OCI-LY3 (cell line): ENCODE results near the gene PLBD1.

Experiments
- H2AFZ ChIP-seq: fragments of 200-600, 300-600 bp; shearing (Covaris generic); 2 replicates; pipeline ENCODE4 v1.6.0; 2014; ENCODE audit warnings: antibody characterized with exemption, low read depth, low read length
- H3K27ac ChIP-seq: fragments of 200-600, 300-600 bp; sonication (generic); 2 replicates; pipeline ENCODE4 v1.5.1; 2014; ENCODE audit warnings: mild to moderate bottlenecking, low read length, moderate library complexity, mixed read lengths
- H3K27me3 ChIP-seq: fragments of 200-600, 300-600 bp; sonication (generic); 2 replicates; pipeline ENCODE4 v1.6.1; 2014; ENCODE audit warnings: low read depth, low read length, mixed read lengths
- H3K36me3 ChIP-seq: fragments of 200-600, 300-600 bp; sonication (generic); replicated peaks from 2 replicates; pipeline ENCODE3; 2014; ENCODE audit warnings: low read depth, low read length, mixed read lengths
- H3K4me1 ChIP-seq: fragments of 300-600, 200-600 bp; sonication (generic); 2 replicates; pipeline ENCODE4 v1.6.1; 2014; ENCODE audit warnings: low read length, mixed read lengths
- H3K4me2 ChIP-seq: fragments of 200-600, 300-600 bp; sonication (generic); 2 replicates; pipeline ENCODE4 v1.6.1; 2014; ENCODE audit warnings: low read length, mixed read lengths
- H3K4me3 ChIP-seq: fragments of 300-600, 200-600 bp; sonication (generic); 2 replicates; pipeline ENCODE4 v1.5.1; 2014; ENCODE audit warnings: antibody characterized with exemption, mild to moderate bottlenecking, low read length, moderate library complexity
- H3K79me2 ChIP-seq: fragments of 300-600, 200-600 bp; shearing (Covaris generic); 2 replicates; pipeline ENCODE4 v1.6.1; 2014; ENCODE audit warnings: mild to moderate bottlenecking, low read length, mixed read lengths
- H3K9ac ChIP-seq: fragments of 300-600, 200-600 bp; shearing (Covaris generic); 2 replicates; pipeline ENCODE4 v1.6.0; 2014; ENCODE audit warnings: mild to moderate bottlenecking, low read length, moderate library complexity
- H3K9me3 ChIP-seq: fragments of 200-600, 300-600 bp; shearing (Covaris generic); 2 replicates; pipeline ENCODE4 v1.6.1; 2014; ENCODE audit warnings: low read length, mixed read lengths; ENCODE audit not compliant: insufficient read depth
- H4K20me1 ChIP-seq: fragments of 200-600, 300-600 bp; sonication (generic); 2 replicates; pipeline ENCODE4 v1.6.1; 2016; ENCODE audit warnings: low read length, mixed read lengths; ENCODE audit not compliant: insufficient read depth
- CTCF ChIP-seq: fragments of 200-600, 300-600 bp; sonication (generic); IDR thresholded peaks from 2 replicates; pipeline ENCODE4 v1.5.1; 2014; ENCODE audit warnings: antibody characterized with exemption, low read length, low read depth
- EZH2phosphoT487 ChIP-seq: fragments of 200-600 bp; shearing (Covaris generic); IDR thresholded peaks from 2 replicates; pipeline ENCODE4 v1.6.1; 2018; ENCODE audit warnings: antibody characterized with exemption, mixed run types, low read depth

The PLBD1 gene

GRCh38 chr12:14573118-14573517 is 5.4 kb upstream of the PLBD1 start:
- H4K20me1 ChIP-seq: no peaks in the 10 kb centered on the region
- H3K27me3 ChIP-seq: no peaks in the 10 kb centered on the region
- no peaks in the 10 kb centered on the region for H3K9me3 ChIP-seq
- no peaks in the 10 kb centered on the region for H3K79me2 ChIP-seq
- peaks cover 11% of the 10 kb centered on the region for H3K4me1 ChIP-seq
- no peak overlapping the region for H3K27ac ChIP-seq
- H3K4me2 ChIP-seq: no peak overlapping the region
- no peak overlapping the region for H2AFZ ChIP-seq
- H3K9ac ChIP-seq: no peak overlapping the region
- no peak for TF ChIP-seq EZH2phosphoT487
- no peak for TF ChIP-seq CTCF
- H3K36me3 ChIP-seq: no peaks in the 10 kb centered on the region
- no peak overlapping the region for H3K4me3 ChIP-seq

DNA sequence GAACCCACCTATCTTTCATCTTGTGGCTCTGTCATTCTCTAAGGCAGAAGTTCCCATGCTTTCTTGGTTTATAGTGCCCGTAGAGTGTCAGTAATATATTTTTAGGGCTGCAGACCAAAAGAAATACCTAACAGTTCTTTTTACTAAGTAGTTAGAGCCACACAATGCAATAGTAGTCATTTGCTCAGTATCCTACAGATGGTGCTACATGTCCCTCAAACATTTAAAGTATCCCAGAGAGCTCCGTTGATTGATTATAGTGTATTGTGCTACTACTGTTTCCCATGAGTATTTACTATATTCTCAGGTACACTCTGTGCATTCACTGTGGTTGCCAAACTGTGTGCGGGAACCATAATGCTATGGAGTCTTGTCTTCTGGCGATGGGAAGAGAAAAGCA is 4.7 kb upstream of the PLBD1 start:
- H3K9ac ChIP-seq: no peak overlapping the region
- no peaks in the 10 kb centered on the region for H3K27me3 ChIP-seq
- H3K4me2 ChIP-seq: no peak overlapping the region
- H2AFZ ChIP-seq: no peak overlapping the region
- no peaks in the 10 kb centered on the region for H3K36me3 ChIP-seq
- no peak overlapping the region for H3K4me3 ChIP-seq
- H3K4me1 ChIP-seq: peaks cover 10% of the 10 kb centered on the region
- H3K27ac ChIP-seq: no peak overlapping the region
- TF ChIP-seq CTCF: peak; percentile 75
- no peak for TF ChIP-seq EZH2phosphoT487
- H4K20me1 ChIP-seq: no peaks in the 10 kb centered on the region
- H3K9me3 ChIP-seq: no peaks in the 10 kb centered on the region
- no peaks in the 10 kb centered on the region for H3K79me2 ChIP-seq

GRCh38 chr12:14571779-14572178 is 4.1 kb upstream of the PLBD1 start:
- Histone ChIP-seq H4K20me1 (no peaks in the 10 kb centered on the region), H3K36me3 (no peaks in the 10 kb centered on the region), H3K4me1 (peaks cover 6% of the 10 kb centered on the region; the same call in 1 of the 2 replicates), H3K27me3 (no peaks in the 10 kb centered on the region), H3K4me2 (no peak overlapping the region), H3K27ac (no peak overlapping the region), H3K9me3 (no peaks in the 10 kb centered on the region), H3K4me3 (no peak overlapping the region), H2AFZ (no peak overlapping the region), H3K9ac (no peak overlapping the region), H3K79me2 (no peaks in the 10 kb centered on the region)
- TF ChIP-seq CTCF (no peak), EZH2phosphoT487 (no peak)

- H3K4me1 ChIP-seq: peaks cover 6% of the 10 kb centered on the region; the same call in 1 of the 2 replicates
- no peaks in the 10 kb centered on the region for H3K27me3 ChIP-seq
- no peak overlapping the region for H3K27ac ChIP-seq
- no peak overlapping the region for H3K4me3 ChIP-seq
- no peaks in the 10 kb centered on the region for H4K20me1 ChIP-seq
- H3K9ac ChIP-seq: no peak overlapping the region
- H3K4me2 ChIP-seq: no peak overlapping the region
- no peak overlapping the region for H2AFZ ChIP-seq
- no peaks in the 10 kb centered on the region for H3K79me2 ChIP-seq
- no peaks in the 10 kb centered on the region for H3K9me3 ChIP-seq
- no peaks in the 10 kb centered on the region for H3K36me3 ChIP-seq
- TF ChIP-seq CTCF: no peak
- no peak for TF ChIP-seq EZH2phosphoT487
Observed at GRCh38 chr12:14570231-14570630, 2.5 kb upstream of the PLBD1 start.
